Cortex of kidney (tissue), 1 donor: ENCODE results near the gene RMND5B.
"Not testable (repeated sequence)": the region's sequence is repeated elsewhere in the genome, so short reads cannot be mapped to it uniquely, and the experiment has no call there.

Source experiments
- DNase-seq: peaks from one replicate; lab custom pipeline; 2025; lab: John Stamatoyannopoulos, UW

Gene RMND5B, protein sequence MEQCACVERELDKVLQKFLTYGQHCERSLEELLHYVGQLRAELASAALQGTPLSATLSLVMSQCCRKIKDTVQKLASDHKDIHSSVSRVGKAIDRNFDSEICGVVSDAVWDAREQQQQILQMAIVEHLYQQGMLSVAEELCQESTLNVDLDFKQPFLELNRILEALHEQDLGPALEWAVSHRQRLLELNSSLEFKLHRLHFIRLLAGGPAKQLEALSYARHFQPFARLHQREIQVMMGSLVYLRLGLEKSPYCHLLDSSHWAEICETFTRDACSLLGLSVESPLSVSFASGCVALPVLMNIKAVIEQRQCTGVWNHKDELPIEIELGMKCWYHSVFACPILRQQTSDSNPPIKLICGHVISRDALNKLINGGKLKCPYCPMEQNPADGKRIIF

DNA sequence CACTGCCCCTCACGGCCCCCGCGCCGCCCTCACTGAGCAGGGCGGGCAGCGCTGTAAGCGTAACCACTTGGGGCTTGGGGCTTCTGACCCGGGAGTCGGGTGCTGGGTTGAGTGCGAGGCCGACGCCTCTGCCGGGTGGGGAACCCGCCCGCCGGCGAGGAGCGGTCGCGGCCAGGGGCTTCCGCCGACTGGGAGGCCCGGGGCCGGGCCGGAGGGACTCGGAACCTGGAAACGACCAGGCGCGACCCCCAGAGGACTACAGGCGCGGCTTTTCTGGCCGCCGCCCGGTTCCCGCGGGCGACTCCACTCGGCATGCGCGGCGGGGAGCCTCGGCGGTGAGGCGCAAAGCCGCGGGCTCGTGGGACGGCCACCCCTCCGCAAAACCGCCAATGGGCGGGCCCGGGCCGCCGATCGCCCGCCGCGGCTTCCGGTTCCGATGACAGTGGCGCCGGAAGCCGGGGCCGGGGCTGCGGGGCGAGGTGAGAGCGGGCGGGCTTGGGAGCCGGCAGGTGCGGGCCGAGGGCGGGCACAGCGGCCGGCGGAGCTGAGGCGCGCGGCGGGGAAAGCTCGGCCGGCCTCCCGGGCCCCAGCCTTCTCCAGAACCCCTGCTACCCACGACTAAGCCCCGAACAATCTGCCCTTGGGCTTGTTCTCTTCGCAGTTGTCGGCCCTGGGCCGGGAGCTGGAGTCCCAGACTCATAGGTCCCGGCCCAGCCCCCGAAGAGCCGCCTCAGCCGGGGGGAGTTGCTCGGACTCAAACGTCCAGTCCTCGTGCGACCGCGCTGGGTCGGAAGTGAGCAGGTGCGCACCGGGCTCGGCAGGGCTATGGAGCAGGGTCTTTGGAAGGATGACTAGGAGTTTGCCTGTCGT, at the start of gene RMND5B:
Gene RMND5B, plus strand, starts transcription at position 439 of the 870 bp plus-strand sequence. CDS start 7,106 bp downstream, outside the sequence.
- peak; percentile 38 for DNase-seq

DNA sequence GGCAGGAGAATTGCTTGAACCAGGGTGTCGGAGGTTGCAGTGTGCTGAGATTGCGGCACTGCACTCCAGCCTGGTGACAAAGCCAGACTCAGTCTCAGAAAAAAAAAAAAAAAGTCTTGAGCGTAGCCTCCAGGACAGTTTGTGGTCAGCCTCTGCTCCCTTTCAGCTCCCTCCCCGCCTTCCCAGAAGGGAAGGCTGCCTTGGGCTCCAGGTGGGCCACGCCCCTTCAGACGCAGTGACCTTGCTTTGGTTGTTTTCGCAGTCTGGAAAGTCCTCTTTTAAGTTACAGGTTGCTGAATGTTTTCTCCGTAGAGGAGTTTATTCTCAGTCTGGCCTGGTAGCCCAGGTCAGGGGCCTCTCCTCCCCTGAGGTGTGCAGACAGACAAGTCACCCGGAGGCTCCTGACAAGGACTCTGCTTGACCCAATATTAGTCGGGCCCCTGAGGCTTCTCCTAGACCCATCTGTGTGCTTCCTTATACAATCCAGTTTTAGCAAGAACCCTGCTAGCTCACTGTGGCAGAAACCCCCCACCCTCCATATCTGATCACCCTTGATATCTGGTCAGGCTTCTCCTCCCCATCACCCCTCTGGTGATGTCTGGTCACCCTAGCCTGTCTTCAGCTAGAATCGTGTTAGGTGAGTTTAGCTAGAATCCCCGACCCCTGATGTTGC, 49.1 kb upstream of the RMND5B start:
- DNase-seq: no peak

DNA sequence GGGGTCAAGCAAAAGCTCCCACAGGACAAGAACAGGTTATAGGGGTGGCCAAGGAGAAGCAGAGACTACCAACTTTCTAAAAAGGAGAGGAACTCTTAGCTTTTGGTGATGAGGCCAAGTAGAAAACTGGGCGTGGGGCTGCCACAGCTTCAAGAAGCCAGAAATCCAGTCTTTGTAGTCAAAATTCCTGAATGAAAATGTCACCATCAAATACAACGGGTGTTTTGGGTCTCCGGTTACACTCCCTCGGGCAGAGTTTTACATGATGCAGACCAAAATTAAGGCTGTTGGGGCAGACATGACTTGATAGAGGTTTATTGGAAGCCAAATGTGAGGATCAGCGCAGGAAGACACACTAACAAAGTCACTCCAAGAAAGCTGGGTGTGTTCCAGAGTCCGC, 46.9 kb upstream of the RMND5B start:
- no peak for DNase-seq

DNA sequence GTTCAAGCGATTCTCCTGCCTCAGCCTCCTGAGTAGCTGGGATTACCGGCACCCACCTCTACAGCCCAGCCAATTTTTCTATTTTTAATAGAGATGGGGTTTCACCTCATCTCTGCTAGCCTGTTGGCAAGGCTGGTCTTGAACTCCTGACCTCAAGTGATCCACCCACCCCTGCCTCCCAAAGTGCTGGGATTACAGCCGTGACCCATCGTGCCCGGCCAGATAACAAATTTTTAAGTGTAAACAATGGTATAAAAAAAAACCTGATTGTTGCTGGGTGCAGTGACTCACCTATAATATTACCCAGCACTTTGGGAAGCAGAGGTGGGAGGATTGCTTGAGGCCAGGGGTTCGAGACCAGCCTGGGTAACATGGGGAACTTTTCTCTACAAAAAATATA, 45.5 kb upstream of the RMND5B start:
- no peak for DNase-seq

DNA sequence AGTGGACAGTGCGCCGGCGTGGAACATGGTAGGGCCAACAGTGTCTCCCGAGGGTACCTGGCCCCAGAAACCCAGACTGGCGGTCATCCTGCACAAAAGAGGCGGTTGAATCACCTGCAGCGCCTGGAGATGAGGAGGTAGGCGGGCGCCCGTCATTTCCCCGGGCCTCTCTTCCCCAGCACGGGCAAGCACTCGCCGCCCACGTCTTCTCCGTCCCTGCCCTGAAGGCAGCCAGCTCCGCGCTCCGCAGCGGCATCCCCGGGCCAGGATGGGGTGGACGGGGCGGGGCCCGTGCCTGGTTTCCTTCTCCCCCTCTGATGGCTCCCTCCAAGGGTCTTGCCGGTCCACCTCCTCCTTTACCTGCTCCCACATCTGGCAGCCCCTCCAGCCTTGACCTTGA, 44.5 kb upstream of the RMND5B start:
- no peak for DNase-seq

DNA sequence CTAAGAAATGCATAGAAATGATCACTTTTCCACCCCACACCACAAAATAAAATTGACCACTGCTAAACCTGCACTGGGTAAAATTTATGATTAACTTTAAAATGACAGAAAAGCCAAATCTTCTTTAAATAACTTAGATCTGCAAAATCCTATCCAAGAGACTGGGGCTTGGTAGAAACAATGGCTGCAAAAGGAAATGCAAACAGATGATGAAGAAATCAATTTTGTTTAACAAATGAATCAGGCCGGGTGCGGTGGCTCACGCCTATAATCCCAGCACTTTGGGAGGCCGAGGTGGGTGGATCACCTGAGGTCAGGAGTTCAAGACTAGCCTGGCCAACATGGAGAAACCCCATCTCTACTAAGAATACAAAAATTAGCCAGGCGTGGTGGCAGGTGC, 43.6 kb upstream of the RMND5B start:
- DNase-seq: not testable (repeated sequence)

DNA sequence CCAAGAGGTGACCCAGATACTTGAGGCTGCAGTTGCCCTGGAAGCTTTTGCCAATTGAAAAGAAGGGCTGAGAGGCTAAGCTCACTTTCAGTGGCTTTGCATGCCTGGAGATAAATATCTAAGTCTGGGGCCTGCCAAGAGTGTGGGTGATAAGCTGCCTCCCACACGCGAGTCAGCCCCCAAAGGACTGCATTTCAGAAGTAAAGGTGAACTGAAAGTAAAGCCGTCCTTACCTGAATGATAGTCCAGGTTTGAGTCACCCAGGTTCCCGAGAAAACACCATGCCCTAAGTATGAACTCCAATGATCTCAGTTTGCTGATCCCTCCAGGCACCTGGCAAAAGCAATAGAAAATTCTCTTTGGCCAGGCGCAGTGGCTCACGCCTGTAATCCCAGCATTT, 40.0 kb upstream of the RMND5B start:
- no peak for DNase-seq

DNA sequence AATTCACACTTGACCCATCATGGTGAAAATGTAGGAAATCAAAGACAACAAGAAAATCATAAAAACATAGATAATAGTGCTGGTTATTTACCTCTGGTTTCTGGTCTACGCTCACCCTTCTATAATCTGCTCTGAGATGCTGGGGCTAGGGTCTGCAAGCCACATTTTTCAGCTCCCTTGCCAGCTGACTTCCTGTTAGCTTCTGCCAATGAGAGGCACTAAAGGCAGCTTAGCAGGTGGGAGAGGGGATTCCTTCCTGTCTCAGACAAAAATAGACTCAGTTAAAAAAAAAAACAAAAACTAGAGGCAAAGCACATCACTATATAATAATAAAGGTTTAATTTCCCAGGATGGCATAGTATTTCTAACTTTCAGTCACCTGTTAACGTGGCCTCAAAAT, 37.7 kb upstream of the RMND5B start:
- DNase-seq: no peak

DNA sequence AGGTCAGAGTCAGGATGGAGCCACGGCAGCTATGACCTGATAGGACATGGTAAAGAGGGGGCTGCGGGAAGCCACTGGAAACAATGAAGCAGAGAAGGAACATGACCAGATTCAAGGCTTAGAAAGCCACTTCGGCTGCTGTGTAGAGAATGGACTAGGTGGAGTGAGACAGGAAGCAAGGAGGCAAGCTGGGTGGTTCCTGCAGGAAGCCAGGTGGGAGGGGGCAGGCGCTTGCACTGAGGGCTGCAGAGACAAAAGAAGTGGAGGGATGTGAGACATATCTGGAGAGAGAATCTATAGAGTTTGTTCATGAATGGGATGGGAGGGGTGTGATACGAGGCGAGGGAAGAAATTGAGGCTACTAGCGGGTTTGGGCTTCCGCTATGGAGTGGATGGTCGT, 36.5 kb upstream of the RMND5B start:
- no peak for DNase-seq

DNA sequence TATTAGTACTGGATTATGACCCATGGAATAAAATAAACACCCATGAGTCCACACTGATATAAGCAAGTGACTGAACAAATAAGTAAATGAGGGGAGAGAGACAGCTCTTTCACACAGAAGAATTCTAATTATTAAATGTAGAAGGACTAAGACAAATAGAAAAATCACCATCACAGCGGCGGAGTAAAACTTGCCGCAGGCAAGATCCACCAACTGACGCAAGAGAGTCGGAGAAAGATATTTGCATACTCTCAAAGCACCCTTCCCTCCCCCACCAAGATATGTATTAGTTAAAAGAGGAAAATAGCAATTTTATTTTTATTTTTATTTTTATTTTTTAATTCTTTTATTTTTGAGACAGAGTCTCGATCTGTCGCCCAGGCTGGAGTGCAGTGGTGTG, 32.1 kb upstream of the RMND5B start:
- DNase-seq: no peak

DNA sequence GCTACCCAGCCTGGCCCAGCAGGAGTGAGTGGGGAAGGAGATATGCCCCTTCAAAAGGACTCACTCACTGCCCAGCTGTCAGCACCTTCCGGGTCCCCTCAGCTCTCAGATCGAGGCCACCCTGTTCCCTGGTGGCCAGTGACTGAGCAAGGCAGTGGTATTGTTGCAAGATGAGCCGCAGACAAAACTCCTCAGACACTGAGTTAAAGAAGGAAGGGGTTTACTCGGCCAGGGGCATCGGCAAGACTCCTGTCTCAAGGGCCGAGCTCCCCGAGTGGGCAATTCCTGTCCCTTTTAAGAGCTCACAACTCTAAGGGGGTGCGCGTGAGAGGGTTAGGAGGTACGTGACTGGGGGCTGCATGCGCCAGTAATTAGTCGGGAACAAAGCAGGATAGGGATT, 27.2 kb upstream of the RMND5B start:
- no peak for DNase-seq

DNA sequence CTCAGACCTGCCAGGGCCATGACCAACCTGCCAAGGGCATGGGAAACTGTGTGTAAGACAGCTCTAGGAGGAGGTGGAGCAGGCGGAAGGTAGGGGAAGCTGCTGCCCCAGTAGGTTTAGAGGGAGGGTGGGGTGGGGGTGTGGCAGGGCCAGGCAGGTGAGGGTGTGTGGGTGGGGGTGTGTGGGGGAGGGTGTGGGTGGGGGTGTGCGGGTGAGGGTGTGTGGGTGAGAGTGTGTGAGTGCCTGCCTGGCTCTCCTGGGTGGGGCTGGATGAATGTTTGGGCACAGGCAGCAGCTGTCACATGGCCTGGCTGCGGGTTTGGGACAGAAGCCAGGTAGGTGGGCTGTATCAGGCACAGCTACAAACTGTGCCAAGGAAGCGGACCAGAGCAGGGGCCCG, 26.3 kb upstream of the RMND5B start:
- DNase-seq: no peak

DNA sequence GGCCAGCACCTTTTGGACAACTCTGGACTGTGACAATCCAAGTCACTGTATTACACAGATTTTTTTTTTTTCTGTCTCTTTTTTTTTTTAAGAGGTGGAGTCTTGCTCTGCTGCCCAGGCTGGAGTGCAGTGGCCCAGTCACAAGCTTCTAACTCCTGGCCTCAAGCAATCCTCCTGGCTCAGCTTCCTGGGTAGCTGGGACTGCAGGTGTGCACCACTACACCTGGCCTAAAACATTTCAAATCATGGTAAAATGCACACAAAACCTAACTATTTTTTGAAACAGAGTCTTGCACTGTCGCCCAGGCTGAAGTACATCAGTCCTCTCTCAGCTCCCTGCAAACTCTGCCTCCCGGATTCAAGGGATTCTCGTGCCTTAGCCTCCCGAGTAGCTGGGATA, 24.7 kb upstream of the RMND5B start:
- DNase-seq: no peak

DNA sequence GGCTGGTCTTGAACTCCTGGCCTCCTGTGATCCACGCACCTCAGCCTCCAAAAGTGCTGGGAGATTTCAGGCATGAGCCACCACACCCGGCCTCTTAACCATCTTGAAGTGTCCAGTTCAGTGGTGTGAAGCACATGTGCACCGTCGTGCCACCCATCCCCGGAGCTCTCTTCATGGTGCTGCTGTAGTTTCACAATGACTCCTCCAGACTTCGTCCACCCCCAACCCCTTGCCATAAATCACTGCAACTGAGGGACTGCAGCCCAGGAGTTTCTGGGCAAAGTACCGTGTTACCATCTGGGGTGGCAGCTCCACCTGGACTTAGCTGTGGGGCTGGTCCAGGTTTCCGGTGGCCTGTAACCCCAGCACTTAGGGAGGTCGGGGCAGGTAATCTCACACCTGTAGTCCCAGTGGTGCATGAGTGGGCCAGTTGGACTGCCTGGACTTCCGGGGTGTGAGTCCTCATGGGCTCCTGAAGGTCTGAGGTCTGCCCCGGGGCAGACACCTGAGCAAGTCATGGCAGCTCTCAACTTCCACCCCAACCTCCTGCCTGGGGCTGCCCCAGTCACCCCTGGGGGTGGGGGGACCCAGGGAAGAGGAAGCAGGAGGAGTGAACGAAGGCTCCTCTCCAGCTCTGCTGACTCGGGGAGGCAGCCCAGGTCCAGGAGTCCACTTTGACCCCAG, 24.1 kb upstream of the RMND5B start:
- no peak for DNase-seq

DNA sequence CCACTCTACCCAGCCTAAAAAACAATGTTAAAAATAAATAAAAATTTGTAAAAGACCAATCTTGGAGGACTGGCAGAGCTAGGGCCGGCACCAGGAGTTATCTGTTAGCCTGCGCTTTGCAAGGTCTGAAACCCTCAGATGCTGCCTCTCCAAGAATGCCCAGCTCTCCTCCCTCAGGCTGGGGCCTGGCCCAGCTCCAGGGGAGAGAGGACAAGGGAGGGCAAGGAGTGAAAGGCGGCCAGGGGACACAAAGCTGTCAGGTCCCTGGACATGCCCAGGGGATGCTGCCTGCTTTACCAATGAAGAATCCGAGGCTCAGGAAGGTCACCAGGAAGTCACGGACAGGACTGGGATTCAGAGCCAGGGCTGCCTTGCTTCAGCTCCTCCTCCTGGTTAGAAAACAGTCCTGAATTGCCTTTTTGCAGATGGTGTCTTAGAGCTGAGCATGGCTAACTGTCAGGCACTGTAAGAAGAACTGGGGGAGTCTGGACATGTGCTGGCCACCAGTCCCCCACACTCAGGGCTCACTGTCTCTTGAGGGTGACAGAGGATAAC, 23.0 kb upstream of the RMND5B start:
- no peak for DNase-seq

DNA sequence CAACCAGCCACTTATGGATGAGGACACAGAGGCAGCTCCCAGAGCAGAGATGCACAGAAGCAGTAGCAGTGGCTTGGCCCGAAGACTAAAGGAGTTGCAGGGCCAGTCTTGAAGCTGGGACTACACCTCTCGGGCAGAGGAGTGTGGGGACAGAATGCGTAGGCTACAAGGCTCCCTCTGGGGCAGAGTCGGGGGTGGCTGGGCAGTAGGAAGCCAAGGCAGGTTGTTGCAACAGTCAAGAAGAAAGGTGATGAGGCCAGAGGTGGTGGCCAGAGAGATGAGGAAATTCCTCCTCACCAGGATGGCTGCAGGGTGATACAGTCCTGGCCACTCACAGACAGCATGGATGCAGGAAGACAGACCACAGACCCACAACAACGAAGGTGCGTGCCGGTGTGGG, 22.4 kb upstream of the RMND5B start:
- DNase-seq: no peak

DNA sequence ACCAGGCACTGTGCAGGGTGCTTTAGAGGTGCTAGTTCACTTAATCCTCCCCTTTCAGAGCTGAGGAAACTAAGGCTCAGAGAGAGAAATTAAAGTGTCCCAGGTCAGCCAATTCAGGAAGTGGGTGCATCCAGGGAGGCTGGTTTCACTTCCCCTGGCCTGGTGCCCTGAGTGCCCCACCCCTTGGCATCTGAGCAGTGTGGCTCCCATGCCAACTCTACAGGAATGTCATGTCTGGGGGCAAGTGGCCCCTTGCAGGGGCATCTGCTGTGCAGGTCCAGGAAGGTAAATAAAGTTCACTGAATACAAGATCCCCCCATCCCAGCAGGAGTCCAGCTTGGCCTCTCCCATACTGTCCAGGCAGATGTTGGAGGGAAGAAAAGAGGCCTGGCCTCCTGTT, 21.8 kb upstream of the RMND5B start:
- no peak for DNase-seq

DNA sequence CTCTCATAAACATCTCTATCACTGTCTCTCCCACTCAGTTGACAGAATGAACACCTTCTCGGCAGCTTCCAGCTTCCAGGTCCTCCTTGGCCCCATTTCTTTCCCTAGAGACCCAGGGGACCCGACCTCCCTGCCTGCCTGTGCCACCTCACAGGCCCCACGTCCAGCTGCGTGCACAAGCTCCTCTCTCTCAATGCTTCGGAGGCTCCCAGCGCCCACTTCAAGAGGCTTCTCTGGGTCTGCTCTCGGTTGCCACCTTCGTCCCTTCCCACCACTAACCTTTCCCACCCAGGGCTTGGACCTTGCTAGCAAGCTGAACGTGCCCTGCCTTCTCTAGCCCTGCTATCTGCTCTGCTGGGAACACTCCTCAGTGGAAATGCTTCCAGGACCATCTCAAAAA, 20.3 kb upstream of the RMND5B start:
- DNase-seq: no peak

DNA sequence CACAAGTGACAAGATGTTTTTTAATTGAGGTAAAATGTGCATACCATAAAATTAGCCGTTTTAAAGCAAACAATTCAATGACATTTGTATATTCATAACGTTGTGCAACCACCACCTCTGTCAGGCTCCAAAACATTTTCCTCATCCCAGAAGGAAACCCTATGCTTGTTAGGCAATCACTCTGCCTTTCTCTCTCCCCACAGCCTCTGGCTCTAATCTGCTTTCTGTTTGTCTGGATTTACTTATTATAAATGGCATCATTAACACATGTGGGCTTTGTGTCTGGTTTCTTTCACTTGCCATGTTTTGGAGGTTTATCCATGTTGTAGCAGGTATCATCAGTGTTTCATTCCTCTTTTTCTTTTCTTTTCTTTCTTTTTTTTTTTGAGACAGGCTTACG, 18.9 kb upstream of the RMND5B start:
- DNase-seq: no peak

DNA sequence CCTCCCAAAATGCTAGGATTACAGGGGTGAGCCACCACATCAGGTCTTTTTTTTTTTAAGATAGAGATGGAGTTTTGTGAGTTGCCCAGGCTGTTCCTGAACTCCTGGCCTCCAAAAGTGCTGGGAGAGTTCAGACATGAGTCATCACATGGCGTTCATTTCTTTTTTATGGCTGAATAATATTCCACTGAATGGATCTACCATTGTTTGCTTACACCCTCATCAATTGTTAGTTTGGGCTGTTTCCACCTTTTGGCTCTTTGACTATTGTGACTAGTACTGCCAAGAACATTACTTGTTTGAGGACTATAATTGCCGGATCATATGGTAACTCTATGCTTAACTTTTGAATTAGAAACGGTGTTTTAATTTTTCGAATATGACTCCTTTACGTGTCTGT, 18.3 kb upstream of the RMND5B start:
- DNase-seq: no peak

DNA sequence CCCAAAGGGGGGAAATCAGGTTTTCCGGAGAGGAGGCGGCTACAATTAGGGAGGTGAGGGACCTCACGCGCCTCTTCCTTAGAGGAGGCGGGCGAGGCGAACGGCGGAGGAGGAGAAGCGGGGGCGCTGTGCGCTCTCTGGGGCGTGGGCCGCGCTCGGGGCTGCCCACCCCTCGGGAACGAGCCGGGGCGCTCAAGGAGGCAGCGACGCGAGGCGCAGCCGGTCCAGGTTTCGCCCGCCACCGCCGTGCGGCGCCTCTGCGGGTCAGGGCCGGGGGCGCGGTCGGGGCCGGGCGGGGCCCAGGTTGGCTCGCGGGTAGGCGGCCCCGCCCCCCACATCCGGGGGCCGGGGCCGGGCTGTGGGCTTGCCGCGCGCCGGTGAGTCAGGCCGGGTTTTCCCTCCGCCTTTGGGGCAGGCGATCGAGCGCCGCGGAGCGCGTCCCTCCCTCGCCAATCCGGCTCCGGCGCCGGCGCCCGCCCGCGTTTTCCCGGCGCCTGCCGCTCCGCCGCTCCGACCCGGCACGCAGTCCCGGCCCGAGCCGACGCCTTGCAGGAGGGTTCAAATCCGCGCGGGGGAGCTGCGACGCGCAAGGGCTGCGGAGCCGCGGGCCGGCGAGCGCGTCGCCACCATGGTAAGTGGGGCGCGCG, 17.6 kb upstream of the RMND5B start, which contains the start of gene N4BP3:
Gene N4BP3, plus strand, starts transcription at position 392 of the 647 bp plus-strand sequence. CDS start 6,052 bp downstream, outside the sequence.
- no peak for DNase-seq
